ENCODE results near the gene F2.

- TF ChIP-seq EZH2 (IDR thresholded peaks at IDR 0.05; ENCODE audit: insufficient read depth, poor library complexity, severe bottlenecking) (no peak), EZH2phosphoT487 (IDR thresholded peaks at IDR 0.05; ENCODE audit: insufficient read depth, low read depth) (no peak)
These were observed 43.1 kb upstream of the F2 start for GRCh38 chr11:46675949-46676348.
